Measurements from ENCODE around the gene SLC4A4.

SLC4A4 gene

DNA sequence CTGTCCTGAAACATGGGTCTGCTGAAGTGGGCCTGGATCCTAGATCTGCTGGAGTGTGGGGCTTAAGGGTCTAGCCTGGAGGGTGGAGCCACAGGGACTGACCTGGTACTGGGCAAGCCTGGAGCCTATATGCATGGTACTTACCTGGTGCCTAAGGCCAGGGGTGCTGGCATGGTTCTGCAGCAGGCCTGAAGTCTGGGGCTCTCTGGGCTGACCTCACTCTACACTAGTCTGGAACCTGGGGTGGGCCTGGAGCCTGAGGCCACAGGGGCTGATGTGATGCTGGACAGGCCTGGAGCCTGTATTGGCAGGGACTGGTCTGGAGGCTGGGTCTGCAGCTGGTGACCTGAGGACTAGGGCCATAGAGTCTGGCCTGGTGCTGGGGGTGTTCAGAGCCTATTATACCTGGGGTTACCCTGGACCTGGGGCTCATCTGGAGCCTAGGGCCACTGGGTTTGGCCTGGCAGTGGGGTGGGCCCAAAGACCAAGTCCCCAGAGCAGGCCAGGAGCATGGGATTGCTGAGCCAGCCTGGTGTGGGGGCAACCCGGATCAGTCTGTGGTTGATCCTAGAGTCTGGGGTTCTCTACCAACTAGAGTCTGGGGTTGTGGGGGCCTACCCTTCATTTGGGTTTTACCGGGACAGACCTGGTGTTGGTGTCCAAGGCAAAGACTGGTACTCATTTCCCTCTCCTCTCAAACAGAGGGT, 179.6 kb downstream of the SLC4A4 start:
- no CpG with 5 or more reads among the region's 2 CpGs for WGBS, 2 donors (ENCODE audit: extremely low coverage in 2 of 2, insufficient read length in 2 of 2, insufficient replicate concordance in 1 of 2)
- Histone ChIP-seq H2BK5ac (ENCODE audit: low read length) (no peak overlapping the region), H3K79me1 (ENCODE audit: low read depth, low read length) (no peaks in the 10 kb centered on the region), H4K91ac (ENCODE audit: low read depth, low read length, poor library complexity) (no peak overlapping the region), H3K4me1 (ENCODE audit: control insufficient read depth in 2 of 2, insufficient read depth in 1 of 2, low read depth in 1 of 2, low read length in 2 of 2) (no peaks in the 10 kb centered on the region), H2BK12ac (ENCODE audit: low read length) (no peak overlapping the region), H3K27me3 (ENCODE audit: control insufficient read depth in 3 of 3, insufficient read depth in 3 of 3, low read depth in 1 of 3, low read length in 3 of 3) (no peaks in the 10 kb centered on the region), H3K23ac (ENCODE audit: low read depth, low read length, poor library complexity) (no peak overlapping the region), H4K8ac (ENCODE audit: low read depth, low read length) (no peak overlapping the region), H3K4me3 (ENCODE audit: low read length in 2 of 2) (no peak overlapping the region), H2BK15ac (ENCODE audit: low read length) (no peak overlapping the region), H2AFZ (ENCODE audit: low read length) (no peak overlapping the region), H3K14ac (ENCODE audit: low read length) (no peak overlapping the region), H3K27ac (replicated peaks; ENCODE audit: low read length) (no peak overlapping the region), H3K9me3 (replicated peaks in 1 of 2; ENCODE audit: control insufficient read depth in 2 of 2, insufficient read depth in 1 of 2, low read depth in 1 of 2, low read length in 2 of 2) (peaks cover 6 to 8% of the 10 kb centered on the region in 2 donors), H3K9ac (ENCODE audit: low read depth, low read length, poor library complexity) (no peak overlapping the region), H2AK5ac (ENCODE audit: low read depth, low read length) (no peak overlapping the region), H3K36me3 (replicated peaks in 1 of 2; ENCODE audit: control insufficient read depth in 2 of 2, insufficient read depth in 2 of 2, low read length in 2 of 2) (no peaks in the 10 kb centered on the region), H3K4me2 (ENCODE audit: insufficient read depth, low read length, poor library complexity, severe bottlenecking) (no peak overlapping the region), H3K18ac (ENCODE audit: low read length) (no peak overlapping the region), H3K4ac (ENCODE audit: low read length) (no peak overlapping the region), H2BK120ac (ENCODE audit: low read depth, low read length) (no peak overlapping the region)
- DNase-seq (ENCODE audit: low spot score), result no peak

GRCh38 chr4:71520308-71520707, 181.5 kb downstream of the SLC4A4 start:
- Histone ChIP-seq H3K9ac (ENCODE audit: low read depth, low read length, poor library complexity) (no peak overlapping the region), H2AFZ (ENCODE audit: low read length) (no peak overlapping the region), H3K27ac (replicated peaks; ENCODE audit: low read length) (no peak overlapping the region), H4K8ac (ENCODE audit: low read depth, low read length) (no peak overlapping the region), H3K14ac (ENCODE audit: low read length) (no peak overlapping the region), H3K4me3 (ENCODE audit: low read length in 2 of 2) (no peak overlapping the region), H2BK15ac (ENCODE audit: low read length) (no peak overlapping the region), H3K23ac (ENCODE audit: low read depth, low read length, poor library complexity) (no peak overlapping the region), H3K79me1 (ENCODE audit: low read depth, low read length) (no peaks in the 10 kb centered on the region), H3K4ac (ENCODE audit: low read length) (no peak overlapping the region), H2BK12ac (ENCODE audit: low read length) (no peak overlapping the region), H3K18ac (ENCODE audit: low read length) (no peak overlapping the region), H4K91ac (ENCODE audit: low read depth, low read length, poor library complexity) (no peak overlapping the region), H3K4me2 (ENCODE audit: insufficient read depth, low read length, poor library complexity, severe bottlenecking) (no peak overlapping the region), H2BK5ac (ENCODE audit: low read length) (no peak overlapping the region), H3K27me3 (ENCODE audit: control insufficient read depth in 3 of 3, insufficient read depth in 3 of 3, low read depth in 1 of 3, low read length in 3 of 3) (no peaks in the 10 kb centered on the region), H3K4me1 (ENCODE audit: control insufficient read depth in 2 of 2, insufficient read depth in 1 of 2, low read depth in 1 of 2, low read length in 2 of 2) (no peaks in the 10 kb centered on the region), H2AK5ac (ENCODE audit: low read depth, low read length) (no peak overlapping the region), H3K36me3 (replicated peaks in 1 of 2; ENCODE audit: control insufficient read depth in 2 of 2, insufficient read depth in 2 of 2, low read length in 2 of 2) (no peaks in the 10 kb centered on the region), H2BK120ac (ENCODE audit: low read depth, low read length) (no peak overlapping the region), H3K9me3 (replicated peaks in 1 of 2; ENCODE audit: control insufficient read depth in 2 of 2, insufficient read depth in 1 of 2, low read depth in 1 of 2, low read length in 2 of 2) (peaks cover 6 to 8% of the 10 kb centered on the region in 2 donors)
- WGBS, 2 donors (ENCODE audit: extremely low coverage in 2 of 2, insufficient read length in 2 of 2, insufficient replicate concordance in 1 of 2), result no CpG with 5 or more reads among the region's 1 CpG
- no peak for DNase-seq (ENCODE audit: low spot score)

DNA sequence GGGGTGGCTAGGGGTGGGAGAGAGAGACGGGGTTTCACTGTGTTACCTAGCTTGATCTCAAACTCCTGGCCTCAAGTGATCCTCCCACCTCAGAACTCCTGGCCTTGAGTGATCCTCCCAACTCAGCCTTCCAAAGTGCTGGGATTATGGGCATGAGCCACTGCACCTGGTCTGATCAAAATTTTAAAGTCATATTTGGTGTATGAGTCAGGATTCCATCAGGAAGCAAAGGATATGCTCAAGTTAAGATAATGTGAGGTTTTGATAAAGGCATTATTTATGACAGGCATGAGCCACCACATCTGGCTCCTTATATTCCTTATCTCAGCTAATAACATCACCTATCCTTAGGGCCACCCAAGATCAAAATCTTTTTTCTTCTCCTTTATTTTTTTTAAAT, 182.0 kb downstream of the SLC4A4 start:
- no peak for DNase-seq (ENCODE audit: low spot score)
- no peak overlapping the region for H3K4ac ChIP-seq (ENCODE audit: low read length)
- no peak overlapping the region for H4K91ac ChIP-seq (ENCODE audit: low read depth, low read length, poor library complexity)
- H3K9ac ChIP-seq (ENCODE audit: low read depth, low read length, poor library complexity), result no peak overlapping the region
- no peak overlapping the region for H3K23ac ChIP-seq (ENCODE audit: low read depth, low read length, poor library complexity)
- H3K36me3 ChIP-seq (replicated peaks in 1 of 2; ENCODE audit: control insufficient read depth in 2 of 2, insufficient read depth in 2 of 2, low read length in 2 of 2), result no peaks in the 10 kb centered on the region
- H4K8ac ChIP-seq (ENCODE audit: low read depth, low read length), result no peak overlapping the region
- H3K14ac ChIP-seq (ENCODE audit: low read length), result no peak overlapping the region
- peaks cover 6 to 8% of the 10 kb centered on the region in 2 donors for H3K9me3 ChIP-seq (replicated peaks in 1 of 2; ENCODE audit: control insufficient read depth in 2 of 2, insufficient read depth in 1 of 2, low read depth in 1 of 2, low read length in 2 of 2)
- H2AK5ac ChIP-seq (ENCODE audit: low read depth, low read length), result no peak overlapping the region
- WGBS, 2 donors (ENCODE audit: extremely low coverage in 2 of 2, insufficient read length in 2 of 2, insufficient replicate concordance in 1 of 2), result no CpG with 5 or more reads among the region's 1 CpG
- H2BK5ac ChIP-seq (ENCODE audit: low read length), result no peak overlapping the region
- H3K27me3 ChIP-seq (ENCODE audit: control insufficient read depth in 3 of 3, insufficient read depth in 3 of 3, low read depth in 1 of 3, low read length in 3 of 3), result no peaks in the 10 kb centered on the region
- no peak overlapping the region for H3K18ac ChIP-seq (ENCODE audit: low read length)
- no peak overlapping the region for H2BK15ac ChIP-seq (ENCODE audit: low read length)
- H3K27ac ChIP-seq (replicated peaks; ENCODE audit: low read length), result no peak overlapping the region
- no peak overlapping the region for H3K4me2 ChIP-seq (ENCODE audit: insufficient read depth, low read length, poor library complexity, severe bottlenecking)
- H3K79me1 ChIP-seq (ENCODE audit: low read depth, low read length), result no peaks in the 10 kb centered on the region
- no peak overlapping the region for H2AFZ ChIP-seq (ENCODE audit: low read length)
- H3K4me1 ChIP-seq (ENCODE audit: control insufficient read depth in 2 of 2, insufficient read depth in 1 of 2, low read depth in 1 of 2, low read length in 2 of 2), result no peaks in the 10 kb centered on the region
- no peak overlapping the region for H2BK120ac ChIP-seq (ENCODE audit: low read depth, low read length)
- no peak overlapping the region for H2BK12ac ChIP-seq (ENCODE audit: low read length)
- no peak overlapping the region for H3K4me3 ChIP-seq (ENCODE audit: low read length in 2 of 2)

DNA sequence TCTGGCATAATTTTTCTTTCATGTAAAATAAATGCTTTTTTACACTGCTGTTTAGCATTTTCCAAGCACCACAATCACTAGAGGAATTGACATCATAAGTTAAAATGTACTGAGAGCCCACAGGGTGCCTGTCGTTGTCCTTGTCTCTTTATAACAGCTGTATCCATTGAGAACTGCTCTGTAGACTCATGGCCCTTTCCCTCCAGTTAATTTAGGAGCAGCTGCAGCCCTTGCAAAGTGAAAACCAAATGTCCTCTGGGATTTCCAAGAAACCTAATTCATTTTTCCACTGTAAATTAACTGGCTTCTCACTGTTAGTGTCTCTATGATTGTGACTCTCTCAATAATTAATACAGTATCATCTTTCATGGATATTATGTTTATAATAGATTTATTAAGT, 185.9 kb downstream of the SLC4A4 start:
- H2BK120ac ChIP-seq (ENCODE audit: low read depth, low read length), result no peak overlapping the region
- H3K36me3 ChIP-seq (replicated peaks in 1 of 2; ENCODE audit: control insufficient read depth in 2 of 2, insufficient read depth in 2 of 2, low read length in 2 of 2), result no peaks in the 10 kb centered on the region
- no peak overlapping the region for H2BK15ac ChIP-seq (ENCODE audit: low read length)
- no peak overlapping the region for H3K4me2 ChIP-seq (ENCODE audit: insufficient read depth, low read length, poor library complexity, severe bottlenecking)
- H4K8ac ChIP-seq (ENCODE audit: low read depth, low read length), result no peak overlapping the region
- no peak overlapping the region for H3K14ac ChIP-seq (ENCODE audit: low read length)
- H3K23ac ChIP-seq (ENCODE audit: low read depth, low read length, poor library complexity), result no peak overlapping the region
- no peak overlapping the region for H3K27ac ChIP-seq (replicated peaks; ENCODE audit: low read length)
- H4K91ac ChIP-seq (ENCODE audit: low read depth, low read length, poor library complexity), result no peak overlapping the region
- no peaks in the 10 kb centered on the region for H3K79me1 ChIP-seq (ENCODE audit: low read depth, low read length)
- H2BK5ac ChIP-seq (ENCODE audit: low read length), result no peak overlapping the region
- H2AK5ac ChIP-seq (ENCODE audit: low read depth, low read length), result no peak overlapping the region
- no peaks in the 10 kb centered on the region for H3K27me3 ChIP-seq (ENCODE audit: control insufficient read depth in 3 of 3, insufficient read depth in 3 of 3, low read depth in 1 of 3, low read length in 3 of 3)
- no peaks in the 10 kb centered on the region for H3K4me1 ChIP-seq (ENCODE audit: control insufficient read depth in 2 of 2, insufficient read depth in 1 of 2, low read depth in 1 of 2, low read length in 2 of 2)
- no peaks in the 10 kb centered on the region for H3K9me3 ChIP-seq (replicated peaks in 1 of 2; ENCODE audit: control insufficient read depth in 2 of 2, insufficient read depth in 1 of 2, low read depth in 1 of 2, low read length in 2 of 2)
- no peak overlapping the region for H3K18ac ChIP-seq (ENCODE audit: low read length)
- H2BK12ac ChIP-seq (ENCODE audit: low read length), result no peak overlapping the region
- no peak overlapping the region for H2AFZ ChIP-seq (ENCODE audit: low read length)
- H3K4me3 ChIP-seq (ENCODE audit: low read length in 2 of 2), result no peak overlapping the region
- no CpG with 5 or more reads among the region's 1 CpG for WGBS, 2 donors (ENCODE audit: extremely low coverage in 2 of 2, insufficient read length in 2 of 2, insufficient replicate concordance in 1 of 2)
- no peak overlapping the region for H3K4ac ChIP-seq (ENCODE audit: low read length)
- H3K9ac ChIP-seq (ENCODE audit: low read depth, low read length, poor library complexity), result no peak overlapping the region
- no peak for DNase-seq (ENCODE audit: low spot score)

Data from neuronal stem cell (in vitro differentiated cells).